A673 (cell line): ENCODE results near the gene PRRC2B.

Experiments
- CTCF ChIP-seq: fragments of 300-800, 200-600 bp; sonication (generic); conservative IDR thresholded peaks from 2 replicates; pipeline ENCODE4 v1.5.1; 2017; ENCODE audit warnings: low read depth, mild to moderate bottlenecking, antibody characterized with exemption, low read length, moderate library complexity, mixed read lengths
- EZH2 ChIP-seq: fragments of 200-600 bp; sonication (generic); IDR thresholded peaks from 2 replicates; pipeline ENCODE4 v1.6.1; 2017; ENCODE audit warnings: borderline replicate concordance, low read depth, mild to moderate bottlenecking, mixed read lengths, antibody characterized with exemption, low read length; ENCODE audit not compliant: poor library complexity, severe bottlenecking

GRCh38 chr9:131528886-131529505, 135.1 kb downstream of the PRRC2B start:
- TF ChIP-seq CTCF = no peak
- no peak for TF ChIP-seq EZH2
